ENCODE data around the gene FAM114A2. TPM values are rescaled to one million over a fixed set of nuclear protein-coding genes. Genes with fewer than 3 reads are reported as not detected.

FAM114A2 gene
- 8.9 to 16.1 TPM (median 10.3 TPM) in 5 replicates for total RNA-seq (2022; extraction: Qiagen RNA extraction)

GRCh38 chr5:154038707-154039457 is at the start of gene FAM114A2, which contains the start of gene MFAP3:
TSS of gene FAM114A2 (minus strand) at chr5:154038910. CDS start at chr5:154034953, 3,957 bp downstream.
TSS of gene MFAP3 (plus strand) at chr5:154038967. CDS start at chr5:154049723, 10,756 bp downstream.

Other genes with a start within 250 kb of the FAM114A2 start
- gene MFAP3, start 57 bp upstream of the FAM114A2 start, total RNA-seq (2022; extraction: Qiagen RNA extraction): 19.0 to 44.1 TPM (median 23.7 TPM) in 5 replicates
- 71.2 to 111 TPM (median 85.4 TPM) in 5 replicates for gene GALNT10, start 151.8 kb upstream of the FAM114A2 start, total RNA-seq (2022; extraction: Qiagen RNA extraction)